Fibroblast of skin of right biceps (primary cell): ENCODE measurements around the gene STX1B.

Source experiments
- DNase-seq: peaks from one replicate; pipeline ENCODE4 v3.0.0-alpha.2; 2013

The STX1B gene

DNA sequence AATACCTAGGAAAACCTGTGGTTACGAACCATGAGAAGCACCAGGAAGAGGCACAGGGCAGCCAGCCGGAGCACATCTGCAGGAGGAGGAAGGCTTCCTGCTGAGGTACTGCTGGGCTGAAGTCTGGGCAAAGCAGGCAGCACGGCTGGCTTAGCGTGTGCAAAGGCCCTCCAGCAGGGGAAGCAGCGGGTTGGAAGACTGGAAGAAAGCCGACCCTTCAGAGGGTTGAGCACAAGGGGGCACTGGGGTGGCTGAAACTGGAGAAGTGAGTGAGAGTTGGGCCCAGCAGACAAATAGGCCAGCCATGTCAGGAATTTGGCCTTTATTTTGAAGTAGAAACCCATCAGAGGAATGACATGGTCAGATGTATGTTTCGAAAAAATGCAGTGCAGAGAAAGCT lies 37.6 kb downstream of the STX1B start:
- peak; percentile 32 for DNase-seq

DNA sequence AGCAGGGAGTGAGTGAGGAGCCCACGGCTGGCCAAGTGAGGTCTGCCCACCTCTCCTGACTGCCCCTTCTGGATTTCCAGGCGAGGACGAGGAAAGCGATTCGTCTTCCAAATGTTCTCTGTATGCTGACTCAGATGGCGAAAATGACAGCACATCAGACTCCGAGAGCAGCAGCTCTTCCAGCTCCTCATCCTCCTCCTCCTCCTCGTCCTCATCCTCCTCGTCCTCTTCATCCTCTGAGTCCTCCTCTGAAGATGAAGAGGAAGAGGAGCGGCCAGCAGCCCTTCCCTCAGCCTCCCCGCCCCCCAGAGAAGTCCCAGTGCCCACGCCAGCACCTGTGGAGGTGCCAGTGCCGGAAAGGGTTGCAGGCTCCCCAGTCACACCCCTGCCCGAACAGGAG lies 39.1 kb downstream of the STX1B start:
- no peak for DNase-seq

DNA sequence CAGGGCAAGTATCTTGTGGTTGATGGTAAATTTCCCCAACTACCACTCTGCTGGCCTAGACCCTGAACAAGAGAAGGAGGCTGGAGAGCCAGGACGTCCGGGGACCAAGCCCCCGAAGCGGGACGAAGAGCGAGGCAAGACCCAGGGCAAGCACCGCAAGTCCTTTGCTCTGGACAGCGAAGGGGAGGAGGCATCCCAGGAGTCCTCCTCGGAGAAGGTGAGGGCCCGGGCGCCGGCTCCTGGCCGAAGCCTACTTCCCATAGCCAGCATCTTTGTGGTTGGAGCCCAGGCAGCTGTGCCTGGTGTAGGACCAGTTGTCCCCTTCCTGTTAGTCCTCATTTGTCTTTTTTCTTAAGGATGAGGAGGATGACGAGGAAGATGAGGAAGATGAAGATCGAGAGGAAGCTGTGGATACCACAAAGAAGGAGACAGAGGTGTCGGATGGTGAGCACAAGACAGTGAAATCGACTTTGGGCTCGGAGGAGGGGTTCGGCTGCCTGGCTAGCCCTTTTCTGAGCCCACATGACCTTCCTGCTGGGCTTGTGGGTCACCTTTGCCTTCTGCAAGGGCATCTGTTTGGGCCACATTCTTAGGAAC lies 41.1 kb downstream of the STX1B start:
- DNase-seq = no peak

DNA sequence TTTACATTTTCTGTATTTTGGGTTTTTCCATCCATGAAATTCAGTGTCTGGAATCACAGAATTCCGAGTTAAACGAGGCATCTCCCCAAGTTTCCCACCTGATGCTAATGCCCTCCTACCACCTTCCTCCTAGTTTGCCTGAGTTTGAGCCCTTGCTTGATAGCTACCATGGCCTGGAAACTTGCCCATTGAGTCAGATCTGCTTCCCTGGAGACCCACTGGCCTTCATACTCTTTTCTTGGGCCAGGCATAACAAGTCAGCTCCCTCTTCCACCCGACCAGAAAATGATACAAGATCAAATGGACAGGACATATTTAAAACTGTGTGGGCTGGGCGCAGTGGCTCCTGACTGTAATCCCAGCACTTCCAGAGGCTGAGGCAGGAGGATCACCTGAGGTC lies 42.6 kb downstream of the STX1B start:
- no peak for DNase-seq

DNA sequence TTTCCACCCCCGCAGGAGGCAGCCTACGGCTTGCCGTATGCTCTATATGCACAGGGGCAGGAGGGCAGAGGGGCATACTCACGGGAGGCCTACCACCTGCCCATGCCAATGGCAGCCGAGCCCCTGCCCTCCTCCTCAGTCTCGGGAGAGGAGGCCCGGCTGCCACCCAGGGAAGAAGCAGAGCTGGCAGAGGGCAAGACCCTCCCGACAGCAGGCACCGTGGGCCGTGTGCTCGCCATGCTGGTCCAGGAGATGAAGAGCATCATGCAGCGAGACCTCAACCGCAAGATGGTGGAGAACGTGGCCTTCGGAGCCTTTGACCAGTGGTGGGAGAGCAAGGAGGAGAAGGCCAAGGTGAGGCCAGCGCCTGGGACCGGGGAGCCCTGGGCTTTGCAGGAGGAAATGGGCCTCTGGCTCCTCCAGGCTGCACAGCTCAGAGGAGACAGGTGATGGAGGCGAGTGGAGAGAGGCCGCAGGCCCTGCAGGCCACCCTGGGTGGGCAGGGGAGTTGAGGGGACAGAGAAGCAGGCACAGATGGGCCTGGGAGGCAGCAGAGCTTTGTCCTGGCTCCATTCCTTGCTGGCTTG lies 44.3 kb downstream of the STX1B start:
- no peak for DNase-seq

DNA sequence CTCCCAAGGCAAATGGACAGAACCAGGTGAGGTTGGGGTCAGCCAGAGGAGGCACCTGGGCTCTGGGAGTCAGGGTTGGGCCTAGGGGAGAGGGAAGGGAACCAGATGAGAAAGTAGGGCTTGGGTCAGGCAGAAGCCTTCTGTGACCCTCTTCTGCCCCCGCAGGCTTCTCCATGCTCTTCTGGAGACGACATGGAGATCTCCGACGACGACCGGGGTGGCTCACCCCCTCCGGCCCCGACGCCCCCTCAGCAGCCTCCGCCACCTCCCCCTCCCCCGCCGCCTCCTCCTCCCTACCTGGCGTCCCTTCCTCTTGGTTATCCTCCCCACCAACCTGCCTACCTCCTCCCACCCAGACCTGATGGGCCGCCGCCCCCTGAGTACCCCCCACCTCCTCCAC lies 45.0 kb downstream of the STX1B start:
- DNase-seq = no peak

DNA sequence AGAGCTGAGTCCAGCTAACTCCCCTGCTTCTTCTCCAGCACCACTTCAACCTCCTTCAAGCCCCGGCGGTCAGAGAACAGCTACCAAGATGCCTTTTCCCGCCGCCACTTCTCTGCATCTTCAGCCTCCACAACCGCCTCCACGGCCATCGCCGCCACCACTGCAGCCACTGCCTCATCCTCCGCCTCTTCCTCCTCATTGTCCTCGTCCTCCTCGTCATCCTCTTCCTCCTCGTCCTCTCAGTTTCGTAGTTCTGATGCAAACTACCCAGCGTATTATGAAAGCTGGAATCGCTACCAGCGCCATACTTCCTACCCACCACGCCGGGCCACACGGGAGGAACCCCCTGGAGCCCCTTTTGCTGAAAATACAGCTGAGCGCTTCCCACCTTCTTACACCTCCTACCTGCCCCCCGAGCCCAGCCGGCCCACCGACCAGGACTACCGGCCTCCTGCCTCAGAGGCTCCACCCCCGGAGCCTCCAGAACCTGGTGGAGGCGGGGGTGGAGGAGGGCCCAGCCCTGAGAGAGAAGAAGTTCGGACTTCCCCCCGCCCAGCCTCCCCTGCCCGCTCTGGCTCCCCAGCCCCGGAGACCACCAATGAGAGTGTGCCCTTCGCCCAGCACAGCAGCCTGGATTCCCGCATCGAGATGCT lies 45.7 kb downstream of the STX1B start:
- no peak for DNase-seq

DNA sequence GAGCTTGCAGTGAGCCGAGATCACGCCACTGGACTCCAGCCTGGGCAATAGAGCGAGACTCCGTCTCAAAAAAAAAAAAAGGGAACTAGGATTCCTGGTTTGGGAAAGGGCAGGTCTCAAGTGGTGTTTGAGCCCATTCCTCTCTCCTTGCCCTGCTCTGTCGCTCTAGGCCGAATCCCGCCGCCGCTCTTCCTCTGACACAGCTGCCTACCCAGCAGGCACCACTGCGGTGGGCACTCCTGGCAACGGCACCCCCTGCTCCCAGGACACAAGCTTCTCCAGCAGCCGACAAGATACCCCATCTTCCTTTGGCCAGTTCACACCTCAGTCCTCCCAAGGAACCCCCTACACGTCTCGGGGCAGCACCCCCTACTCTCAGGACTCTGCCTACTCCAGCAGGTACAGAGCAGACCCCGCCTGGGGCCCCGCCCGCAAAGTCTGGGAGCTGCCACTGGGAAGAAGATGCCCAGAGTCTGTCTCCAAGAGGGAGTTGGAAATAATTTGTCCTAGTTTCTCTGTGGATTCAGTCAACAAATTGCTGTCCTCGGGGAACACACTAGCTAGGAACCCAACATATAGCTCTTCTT lies 46.4 kb downstream of the STX1B start:
- no peak for DNase-seq

DNA sequence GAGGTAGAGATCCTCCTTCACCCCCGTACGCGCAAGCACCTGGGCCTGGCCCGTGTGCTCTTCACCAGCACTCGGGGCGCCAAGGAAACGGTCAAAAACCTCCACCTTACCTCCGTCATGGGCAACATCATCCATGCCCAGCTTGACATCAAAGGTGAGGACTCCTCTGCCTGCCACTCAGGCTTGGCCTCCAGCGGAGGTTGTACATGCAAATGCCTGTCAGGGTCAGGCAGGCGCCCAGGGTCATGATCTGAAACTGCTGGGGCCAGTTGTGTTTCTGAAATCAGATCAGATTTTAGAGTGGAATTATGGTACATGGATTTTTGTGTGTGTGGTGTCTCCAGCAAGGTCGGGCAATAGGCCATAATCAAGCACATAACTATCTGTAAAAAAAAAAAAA lies 49.1 kb downstream of the STX1B start:
- DNase-seq = no peak

DNA sequence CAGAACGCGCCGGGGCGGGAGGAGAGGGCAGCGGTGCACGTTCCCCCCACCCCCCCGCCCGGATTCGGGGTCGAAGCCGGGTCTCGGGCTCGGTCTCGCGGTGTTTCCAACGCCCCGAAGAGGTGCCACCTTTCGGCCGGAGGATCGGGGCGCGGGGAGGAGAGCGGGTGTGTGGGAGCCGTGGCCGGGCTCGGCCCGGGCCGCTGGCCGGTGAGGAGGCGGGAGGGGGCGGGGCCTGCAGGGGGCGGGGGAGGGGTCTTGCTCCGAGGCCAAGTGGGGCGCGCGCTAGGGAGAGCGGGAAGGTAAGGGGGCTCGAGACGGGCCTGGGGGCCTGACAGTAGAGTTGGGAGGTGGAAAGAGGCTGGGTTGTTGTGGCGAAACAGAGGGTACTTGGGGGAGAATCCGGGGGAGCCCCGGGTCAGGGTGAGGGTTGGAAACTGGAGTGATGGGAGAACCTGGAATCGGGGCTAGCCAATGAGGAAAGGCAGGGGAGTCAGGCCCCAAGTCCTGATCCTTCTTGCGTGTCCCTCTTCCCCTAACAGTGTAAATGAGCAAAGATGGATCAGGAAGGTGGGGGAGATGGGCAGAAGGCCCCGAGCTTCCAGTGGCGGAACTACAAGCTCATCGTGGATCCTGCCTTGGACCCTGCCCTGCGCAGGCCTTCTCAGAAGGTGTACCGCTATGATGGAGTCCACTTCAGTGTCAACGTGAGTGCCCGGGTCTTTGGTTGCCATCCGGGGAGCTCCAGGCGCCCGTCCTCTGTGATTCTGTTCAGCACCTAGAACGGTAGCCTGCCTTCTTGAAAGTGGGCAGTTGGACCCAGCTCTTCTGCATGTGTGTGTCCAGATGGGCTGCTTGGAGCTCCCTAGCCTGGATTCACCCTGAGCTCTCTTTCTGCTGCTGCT lies 52.0 kb downstream of the STX1B start:
- peak; percentile 53 for DNase-seq

DNA sequence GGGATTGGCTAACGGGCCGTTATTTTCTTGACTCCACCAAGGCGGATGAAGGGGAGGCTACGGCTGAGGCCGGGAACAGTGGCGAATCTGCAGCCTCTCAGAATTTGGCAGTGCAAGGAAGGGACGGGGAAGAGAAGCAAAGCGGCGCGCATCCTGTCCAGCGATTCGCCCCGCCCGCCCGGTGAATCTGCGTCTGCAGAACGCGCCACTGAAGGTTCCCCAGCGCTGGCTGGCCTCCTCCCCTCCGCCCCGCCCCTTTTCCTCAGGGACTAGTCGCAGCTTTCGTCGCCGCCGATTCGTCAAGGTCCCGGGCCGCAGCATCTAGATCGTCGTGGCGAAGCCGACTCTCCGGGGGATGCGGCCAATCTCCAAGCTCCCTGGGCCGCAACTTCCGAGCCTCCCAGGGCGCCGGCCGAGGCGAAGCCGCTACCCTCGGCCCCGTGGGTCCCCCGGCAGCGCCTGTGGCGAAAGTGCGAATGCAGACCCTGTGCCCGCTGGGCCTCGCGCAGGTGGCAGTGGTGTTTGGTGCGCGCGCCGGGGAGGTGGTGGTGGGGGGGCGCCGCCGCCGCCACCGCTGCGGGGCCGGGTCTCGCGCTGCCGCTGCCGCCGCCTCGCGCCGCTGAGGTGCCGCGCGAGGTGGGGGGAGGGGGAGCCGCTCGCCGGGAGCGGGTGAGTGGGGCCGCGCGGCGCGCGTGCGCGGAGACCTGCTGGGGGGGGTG lies 52.8 kb downstream of the STX1B start, which contains the start of gene SETD1A:
TSS of gene SETD1A (plus strand) at position 299 of the 719 bp plus-strand sequence. CDS start 978 bp downstream, outside the sequence.
- peak; percentile 97 for DNase-seq

DNA sequence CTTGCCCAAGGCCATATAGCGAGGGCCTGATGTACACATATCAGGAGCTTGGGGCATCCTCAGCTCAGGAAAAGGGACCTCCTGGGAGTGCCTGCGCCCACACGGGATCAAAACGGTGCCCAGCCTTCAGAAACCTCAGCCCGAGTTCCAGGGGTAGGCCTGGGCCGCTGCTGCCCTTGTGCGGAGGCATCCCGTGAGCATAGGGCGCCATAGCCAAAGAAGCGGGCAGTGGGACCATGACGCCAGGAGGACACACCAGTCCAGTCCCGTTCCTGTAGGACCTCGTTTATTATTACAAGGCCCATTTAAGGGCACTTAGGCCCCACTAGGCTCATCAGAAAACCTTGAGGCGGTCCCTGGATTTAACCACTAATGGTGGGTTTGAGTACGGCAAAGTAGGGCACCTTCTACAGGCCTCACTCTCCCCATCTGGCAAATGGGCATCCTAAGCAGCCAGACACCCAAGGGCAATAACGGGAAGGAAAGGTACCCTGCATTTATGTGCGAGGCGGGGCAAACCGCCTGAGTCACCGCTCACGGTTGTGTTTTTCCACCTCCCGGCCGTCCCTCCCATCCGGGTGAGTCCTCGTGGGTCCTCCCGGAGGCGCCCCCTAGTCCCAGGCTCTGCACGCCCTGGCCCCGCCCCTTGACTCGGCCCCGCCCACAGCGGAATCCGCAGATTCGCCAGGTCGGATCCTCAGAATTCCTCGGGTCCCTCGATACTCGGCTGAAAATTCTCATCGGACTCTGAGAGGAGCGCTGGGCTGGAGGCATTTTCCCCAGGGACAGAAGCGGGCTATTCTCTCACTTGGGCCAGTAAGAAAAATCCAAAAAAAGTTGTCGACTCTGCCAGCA lies 53.6 kb downstream of the STX1B start:
- DNase-seq = peak; percentile 91

DNA sequence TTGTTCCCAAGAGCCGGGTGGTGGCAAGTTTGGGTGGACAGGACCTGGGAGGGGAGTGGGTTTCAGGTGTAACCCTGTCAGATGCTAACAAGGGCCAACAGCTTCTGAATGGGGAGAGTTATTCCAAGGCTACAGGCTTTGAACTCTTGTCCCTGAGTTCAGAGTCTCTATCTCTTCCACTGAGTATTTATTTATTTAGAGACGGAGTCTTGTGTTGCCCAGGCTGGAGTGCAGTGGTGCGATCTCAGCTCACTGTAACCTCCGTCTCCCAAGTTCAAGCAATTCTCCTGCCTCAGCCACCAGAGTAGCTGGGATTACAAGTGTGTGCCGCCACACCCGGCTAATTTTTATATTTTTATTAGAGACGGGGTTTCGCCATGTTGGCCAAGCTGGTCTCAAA lies 55.4 kb downstream of the STX1B start:
- no peak for DNase-seq

DNA sequence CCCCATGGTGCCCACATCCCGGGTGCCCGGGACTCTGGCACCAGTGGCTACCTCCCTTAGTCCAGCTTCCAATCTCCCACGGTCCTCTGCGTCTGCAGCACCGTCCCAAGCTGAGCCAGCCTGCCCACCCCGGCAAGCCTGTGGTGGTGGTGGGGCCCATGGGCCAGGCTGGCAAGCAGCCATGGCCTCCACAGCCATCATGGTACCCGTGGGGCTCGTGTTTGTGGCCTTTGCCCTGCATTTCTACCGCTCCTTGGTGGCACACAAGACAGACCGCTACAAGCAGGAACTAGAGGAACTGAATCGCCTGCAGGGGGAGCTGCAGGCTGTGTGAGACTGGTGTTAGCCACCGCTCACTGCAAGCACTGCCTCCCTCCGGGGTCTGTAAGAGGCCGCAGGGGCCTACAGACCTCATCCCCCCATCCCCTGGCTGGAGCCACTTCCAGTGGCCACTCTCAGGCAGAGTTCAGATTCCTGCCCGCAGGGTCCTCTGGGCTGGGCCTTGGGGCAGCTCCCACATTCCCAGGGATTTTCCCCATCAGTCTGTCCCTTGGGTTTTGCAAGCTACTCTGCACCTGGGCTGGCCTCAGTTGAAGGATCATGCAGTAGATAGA lies 56.8 kb downstream of the STX1B start:
- peak; percentile 73 for DNase-seq

DNA sequence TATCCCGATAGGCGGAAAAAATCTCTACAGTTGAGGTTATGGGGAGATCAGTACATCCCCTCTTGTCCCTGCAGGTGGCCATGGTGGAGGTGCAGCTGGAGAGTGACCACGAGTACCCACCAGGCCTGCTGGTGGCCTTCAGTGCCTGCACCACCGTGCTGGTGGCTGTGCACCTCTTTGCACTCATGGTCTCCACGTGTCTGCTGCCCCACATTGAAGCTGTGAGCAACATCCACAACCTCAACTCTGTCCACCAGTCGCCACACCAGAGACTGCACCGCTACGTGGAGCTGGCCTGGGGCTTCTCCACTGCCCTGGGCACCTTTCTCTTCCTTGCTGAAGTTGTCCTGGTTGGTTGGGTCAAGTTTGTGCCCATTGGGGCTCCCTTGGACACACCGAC lies 57.3 kb downstream of the STX1B start:
- DNase-seq = no peak

DNA sequence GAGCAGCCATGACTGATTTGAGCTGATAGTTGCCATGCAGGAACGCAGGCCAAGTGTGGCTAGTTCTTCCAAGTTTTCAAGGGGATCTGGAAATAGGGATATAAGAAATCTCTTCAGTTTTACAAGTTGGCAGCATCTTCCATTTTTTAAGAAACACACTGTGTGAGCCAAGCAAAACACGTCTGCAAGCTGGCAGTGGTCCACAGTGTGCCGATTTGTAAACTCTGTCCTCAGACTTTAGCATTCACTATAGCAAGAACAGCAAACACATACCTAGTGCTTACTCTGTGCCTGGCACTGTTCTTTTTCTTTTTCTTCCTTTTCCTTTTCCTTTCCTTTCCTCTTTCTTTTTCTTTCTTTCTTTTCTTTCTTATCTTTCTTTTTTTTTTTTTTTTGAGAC lies 58.7 kb downstream of the STX1B start:
- no peak for DNase-seq

DNA sequence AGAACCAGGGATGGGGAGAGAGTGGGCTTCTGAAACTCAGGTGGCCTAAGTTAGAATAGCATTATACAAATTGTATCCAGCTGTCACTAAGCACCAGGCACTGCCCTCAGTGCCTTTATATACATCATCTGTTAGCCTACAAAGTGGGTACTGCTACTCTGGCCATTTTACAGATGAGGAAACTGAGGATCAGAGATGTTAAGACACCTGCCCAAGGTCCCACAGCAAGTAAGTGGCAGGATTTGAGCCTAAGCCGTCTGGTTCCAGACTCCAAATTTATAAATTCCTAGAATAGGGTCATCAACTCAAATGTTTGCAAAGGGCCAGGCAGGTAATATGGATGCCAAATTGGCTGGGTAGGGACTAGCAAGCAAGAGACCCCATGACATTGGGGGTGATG lies 59.2 kb downstream of the STX1B start:
- DNase-seq = no peak

DNA sequence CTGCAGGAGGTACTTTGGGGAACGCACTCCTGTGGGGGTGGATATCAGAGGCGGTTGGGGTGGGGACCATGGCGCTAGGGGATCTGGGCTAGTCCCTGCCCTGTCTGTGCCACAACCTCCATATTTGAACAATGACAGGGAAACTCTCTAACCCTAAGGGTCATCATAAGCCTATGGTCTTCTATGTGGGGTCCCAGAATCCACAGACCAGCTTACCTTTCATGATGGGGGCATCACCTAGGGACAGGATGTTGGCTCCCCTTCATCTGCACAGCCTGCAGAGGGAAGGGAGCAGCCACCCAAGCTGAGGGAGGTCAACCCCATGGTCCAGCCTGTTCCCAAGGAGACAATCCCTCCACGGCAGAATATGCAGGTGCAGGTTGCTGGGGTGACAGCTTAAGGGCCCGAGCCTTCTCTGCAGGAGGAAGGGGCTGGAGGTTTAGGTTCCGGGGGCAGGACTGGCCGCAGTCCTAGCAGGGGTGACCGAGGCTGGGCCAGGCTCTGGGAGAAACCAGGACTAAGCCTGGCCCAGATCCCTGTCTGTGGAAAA lies 59.8 kb downstream of the STX1B start:
- DNase-seq = no peak

DNA sequence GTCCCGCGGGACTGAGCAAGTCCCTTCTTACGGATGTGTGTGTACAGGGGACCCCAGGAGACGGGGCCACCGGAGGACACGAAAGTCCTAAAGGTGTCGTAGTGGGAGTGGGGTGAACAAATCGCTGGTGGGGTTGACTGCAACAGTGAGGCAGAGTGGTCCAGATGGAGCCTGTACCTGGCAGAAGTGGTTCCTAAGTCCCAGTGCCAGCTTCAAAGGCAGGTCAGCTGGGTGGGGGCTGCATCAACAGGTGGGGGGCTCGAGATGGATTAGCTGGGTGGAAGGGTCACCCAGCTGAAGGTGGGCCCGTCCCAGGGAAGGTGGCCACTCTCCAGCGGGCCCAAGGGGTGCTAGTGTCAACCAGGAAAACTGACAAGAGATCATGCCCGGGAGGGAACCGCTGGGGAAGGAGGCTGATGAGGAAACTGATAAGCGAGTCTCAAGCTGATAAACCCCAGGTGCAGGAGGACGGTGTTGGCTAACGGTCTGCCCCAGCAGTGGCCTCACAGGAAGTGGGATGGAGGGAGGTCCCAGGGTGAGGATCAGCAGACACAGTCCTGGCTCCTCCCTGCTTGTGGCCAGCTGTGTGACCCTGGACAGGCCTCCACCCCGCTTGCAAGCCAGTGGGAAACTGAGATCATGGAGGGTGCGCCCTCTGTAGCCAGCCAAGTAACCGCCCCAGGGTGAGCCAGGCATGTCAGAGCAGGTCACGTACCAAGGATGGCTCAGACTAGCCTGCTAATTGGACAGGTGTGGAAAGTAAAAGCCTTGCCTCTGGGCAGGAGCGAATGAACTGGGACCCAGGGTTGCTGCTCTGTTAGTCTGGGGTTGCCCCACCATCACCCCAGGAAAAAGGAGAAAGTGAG lies 60.6 kb downstream of the STX1B start:
- DNase-seq = peak; percentile 32
